ENCODE measurements around the gene C15orf39. TPM values are rescaled to one million over a fixed set of nuclear protein-coding genes. Genes with fewer than 3 reads are reported as not detected.
"Not testable (repeated sequence)": the region's sequence is repeated elsewhere in the genome, so short reads cannot be mapped to it uniquely, and the experiment has no call there.

C15orf39 gene
- total RNA-seq, 1 donor from 2014 or later: 2.1 TPM

- DNase-seq (ENCODE audit: low read depth): no peak
- no peak for TF ChIP-seq CTCF (IDR thresholded peaks at IDR 0.05; ENCODE audit: insufficient read depth, low read length, severe bottlenecking)
- FAIRE-seq: no peak
- H3K36me3 ChIP-seq (ENCODE audit: control insufficient read depth, insufficient read depth, low read length): no peaks in the 10 kb centered on the region
- peaks cover 3% of the 10 kb centered on the region for H3K27me3 ChIP-seq (ENCODE audit: control insufficient read depth, insufficient read depth, low read length)
- no peak overlapping the region for H3K4me3 ChIP-seq (ENCODE audit: low read depth, low read length)
These were observed 22.6 kb downstream of the C15orf39 start for GRCh38 chr15:75224281-75224680.

DNA sequence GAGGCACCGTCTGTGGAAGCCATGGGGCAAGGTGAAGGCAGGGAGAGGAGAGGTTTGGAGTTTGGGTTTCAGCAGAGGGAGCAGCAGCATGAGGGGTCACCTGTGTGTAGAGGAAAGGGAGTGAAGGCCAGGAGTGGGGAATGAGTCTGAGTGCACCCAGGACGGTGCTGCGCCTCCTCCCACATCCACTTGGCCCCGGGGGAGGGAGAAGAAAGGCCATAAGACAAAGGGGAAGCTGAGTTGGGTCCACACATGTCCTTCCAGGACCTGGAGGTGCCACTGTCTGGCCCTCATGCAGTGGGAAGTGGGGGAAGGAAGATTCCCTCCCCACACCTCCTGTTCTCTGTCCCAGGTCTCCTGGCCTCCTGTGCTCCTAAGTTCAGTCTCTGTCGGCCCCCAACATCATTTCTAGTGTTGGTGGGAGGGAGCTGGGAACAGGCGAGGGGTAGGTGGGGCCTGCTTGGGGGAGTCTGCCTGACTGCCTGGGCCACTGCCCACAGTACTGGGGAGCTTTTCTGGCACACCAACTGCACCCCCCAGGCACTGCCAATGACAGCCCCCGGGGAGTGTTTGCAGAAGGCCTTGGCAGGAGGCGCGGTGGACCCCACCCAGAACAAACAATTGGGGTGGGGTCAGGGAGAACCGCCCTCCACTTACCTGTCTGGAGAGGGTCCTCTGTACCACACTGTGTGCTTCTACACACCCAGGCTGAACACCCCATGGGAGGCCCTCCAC is 23.6 kb downstream of the C15orf39 start:
- not testable (repeated sequence) for H3K4me3 ChIP-seq (ENCODE audit: low read depth, low read length); FAIRE-seq; DNase-seq (ENCODE audit: low read depth)

GRCh38 chr15:75225951-75226732 is 24.5 kb downstream of the C15orf39 start:
- FAIRE-seq (no peak), DNase-seq (ENCODE audit: low read depth) (no peak)
- H3K4me3 ChIP-seq (ENCODE audit: low read depth, low read length): no peak overlapping the region
- no peak for TF ChIP-seq CTCF (IDR thresholded peaks at IDR 0.05; ENCODE audit: insufficient read depth, low read length, severe bottlenecking)
- peaks cover 3% of the 10 kb centered on the region for H3K27me3 ChIP-seq (ENCODE audit: control insufficient read depth, insufficient read depth, low read length)
- H3K36me3 ChIP-seq (ENCODE audit: control insufficient read depth, insufficient read depth, low read length): no peaks in the 10 kb centered on the region

More for the DNA sequence above, 23.6 kb downstream of the C15orf39 start:
- H3K36me3 ChIP-seq (ENCODE audit: control insufficient read depth, insufficient read depth, low read length); H3K27me3 ChIP-seq (ENCODE audit: control insufficient read depth, insufficient read depth, low read length): not testable (repeated sequence)

DNA sequence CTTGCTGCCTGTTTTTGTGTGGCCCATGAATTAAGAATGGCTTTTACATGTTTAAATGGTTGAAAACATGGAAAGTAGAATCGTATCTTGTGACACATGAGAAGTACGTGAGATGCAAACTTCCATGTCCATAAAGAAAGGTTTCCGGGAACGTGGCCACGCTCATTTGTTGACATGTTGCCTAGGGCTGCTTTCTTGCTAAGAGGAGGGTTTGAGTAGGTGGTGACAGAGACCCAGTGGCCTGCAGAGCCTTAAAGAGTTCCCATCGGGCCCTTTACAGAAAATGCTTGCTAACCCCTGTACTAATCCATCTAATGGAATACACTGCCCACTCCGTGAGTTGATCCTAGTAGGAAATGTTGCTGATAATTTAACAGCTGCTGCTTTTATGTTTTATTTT is 25.4 kb downstream of the C15orf39 start:
- H3K27me3 ChIP-seq (ENCODE audit: control insufficient read depth, insufficient read depth, low read length); H3K4me3 ChIP-seq (ENCODE audit: low read depth, low read length); FAIRE-seq; DNase-seq (ENCODE audit: low read depth); H3K36me3 ChIP-seq (ENCODE audit: control insufficient read depth, insufficient read depth, low read length): not testable (repeated sequence)

- no peak for TF ChIP-seq CTCF (IDR thresholded peaks at IDR 0.05; ENCODE audit: insufficient read depth, low read length, severe bottlenecking)
- FAIRE-seq (peak; percentile 43), DNase-seq (ENCODE audit: low read depth) (no peak)
- no peak overlapping the region for H3K4me3 ChIP-seq (ENCODE audit: low read depth, low read length)
- no peaks in the 10 kb centered on the region for H3K36me3 ChIP-seq (ENCODE audit: control insufficient read depth, insufficient read depth, low read length)
- H3K27me3 ChIP-seq (ENCODE audit: control insufficient read depth, insufficient read depth, low read length): peaks cover 3% of the 10 kb centered on the region
These were observed 26.1 kb downstream of the C15orf39 start for GRCh38 chr15:75227663-75228280.

- FAIRE-seq (no peak), DNase-seq (ENCODE audit: low read depth) (no peak)
- peaks cover 3% of the 10 kb centered on the region for H3K27me3 ChIP-seq (ENCODE audit: control insufficient read depth, insufficient read depth, low read length)
- H3K4me3 ChIP-seq (ENCODE audit: low read depth, low read length): no peak overlapping the region
- no peak for TF ChIP-seq CTCF (IDR thresholded peaks at IDR 0.05; ENCODE audit: insufficient read depth, low read length, severe bottlenecking)
- no peaks in the 10 kb centered on the region for H3K36me3 ChIP-seq (ENCODE audit: control insufficient read depth, insufficient read depth, low read length)
These were observed 27.1 kb downstream of the C15orf39 start for GRCh38 chr15:75228787-75229186.

All from bronchial epithelial cell (primary cell).